Upper lobe of left lung (tissue), 6 donors: ENCODE data around the gene RXRB. TPM values are rescaled to one million over a fixed set of nuclear protein-coding genes. Genes with fewer than 3 reads are reported as not detected.

Experiments
- ATAC-seq, 2 donors: fragments of 200-7000 bp; cut with Tn5 transposase; one replicate each; pipeline ENCODE4 v1.9.1; 2022; ENCODE audit warnings: mild to moderate bottlenecking in 2 of 2, moderate library complexity in 2 of 2; ENCODE audit not compliant: low FRiP score in 2 of 2
- DNase-seq, 2 donors: peaks; one replicate each; pipeline ENCODE4 v3.0.0-alpha.2; 2019 to 2020
- H3K27ac ChIP-seq, 4 donors: fragments of 200-600 bp; sonication (generic); one replicate each; pipeline ENCODE4 v1.5.1; 2016 to 2019
- H3K27me3 ChIP-seq, 4 donors: fragments of 200-600 bp; sonication (generic); one replicate each; pipeline ENCODE4 v1.5.1; 2017 to 2019
- H3K36me3 ChIP-seq, 4 donors: fragments of 200-600 bp; sonication (generic); one replicate each; pipeline ENCODE4 v1.5.1; 2016 to 2019
- H3K4me1 ChIP-seq, 4 donors: fragments of 200-600 bp; sonication (generic); one replicate each; pipeline ENCODE4 v1.5.1; 2018 to 2019
- H3K4me3 ChIP-seq, 4 donors: fragments of 200-600 bp; sonication (generic); one replicate each; pipeline ENCODE4 v1.5.1; 2017 to 2019; ENCODE audit warnings: mild to moderate bottlenecking in 2 of 4, moderate library complexity in 1 of 4
- H3K9me3 ChIP-seq, 4 donors: fragments of 200-600 bp; sonication (generic); one replicate each; pipeline ENCODE4 v1.5.1; 2018 to 2019
- CTCF ChIP-seq, 6 experiments: fragments of 450-650 bp in 4 of 6; fragments of 200-600 bp in 2 of 6; sonication (generic) in 2 of 6; IDR thresholded peaks; one replicate each; pipeline ENCODE4 v1.5.1; 2016 to 2019; ENCODE audit warnings: antibody characterized with exemption in 6 of 6
- EP300 ChIP-seq, 4 donors: sonication (generic); formaldehyde crosslinking; IDR thresholded peaks; one replicate each; pipeline ENCODE4 v1.5.1; 2017; ENCODE audit warnings: antibody characterized with exemption in 4 of 4, control low read depth in 2 of 4
- POLR2A ChIP-seq, 4 donors: fragments of 450-650 bp; IDR thresholded peaks; one replicate each; pipeline ENCODE4 v1.5.1; 2016 to 2017; ENCODE audit warnings: antibody characterized with exemption in 4 of 4, mild to moderate bottlenecking in 2 of 4
- POLR2AphosphoS5 ChIP-seq, 2 donors: sonication (generic); formaldehyde crosslinking; IDR thresholded peaks; one replicate each; pipeline ENCODE4 v1.5.1; 2017; ENCODE audit warnings: antibody characterized with exemption in 2 of 2
- WGBS, 2 donors: methylation state at CpG; one replicate each; pipeline ENCODE4 v1.1.5; 2017 to 2018; 5-methylcytosine and 5-hydroxymethylcytosine counted together
- total RNA-seq, 6 donors: library from RNA; depleted of rRNA in 4 of 6; stranded (reverse); fragments of >200 nt in 4 of 6; gene quantifications; one replicate each; pipeline versions ENCODE4 v1.1.0 to v1.2.1, GENCODE V29; 2016 to 2021
- donor health status: DM: no; HTN: no; CAD: no; lungs with moderate emphysema.
- donor health status: DM: no; HTN: yes; CAD: no; lungs with severe emphysema.

The RXRB gene
- total RNA-seq, 6 donors from 2014 or later = 19.3 to 67.1 (median 48.4) TPM

GRCh38 chr6:33173535-33174180 is 26.8 kb downstream of the RXRB start:
- Histone ChIP-seq H3K4me3 (no peak overlapping the region), H3K36me3 (no peaks in the 10 kb centered on the region), H3K9me3 (no peaks in the 10 kb centered on the region), H3K27me3 (no peaks in the 10 kb centered on the region), H3K4me1 (no peaks in the 10 kb centered on the region), H3K27ac (no peak overlapping the region)
- no peak for ATAC-seq
- WGBS, 2 donors = 69 to 72% methylated on average over 9 to 11 of the region's 11 CpGs
- TF ChIP-seq EP300 (IDR thresholded peaks at IDR 0.05) = no peak
- no peak for TF ChIP-seq CTCF (IDR thresholded peaks at IDR 0.05)
- TF ChIP-seq POLR2AphosphoS5 (IDR thresholded peaks at IDR 0.05) = no peak
- no peak for TF ChIP-seq POLR2A (IDR thresholded peaks at IDR 0.05)
- DNase-seq = no peak

- Histone ChIP-seq H3K27me3 (no peaks in the 10 kb centered on the region), H3K27ac (no peak overlapping the region), H3K4me1 (no peaks in the 10 kb centered on the region), H3K4me3 (no peak overlapping the region), H3K9me3 (no peaks in the 10 kb centered on the region), H3K36me3 (no peaks in the 10 kb centered on the region)
- 68 to 70% methylated on average over 13 to 15 of the region's 16 CpGs for WGBS, 2 donors
- TF ChIP-seq EP300 (IDR thresholded peaks at IDR 0.05) = no peak
- TF ChIP-seq CTCF (IDR thresholded peaks at IDR 0.05) = peak in 5 of 6 experiments; percentile 33 to 51 (median 45)
- ATAC-seq = no peak
- no peak for DNase-seq
These were observed 27.6 kb downstream of the RXRB start for GRCh38 chr6:33172688-33173534.

GRCh38 chr6:33171880-33172687 is 28.4 kb downstream of the RXRB start:
- TF ChIP-seq POLR2A (IDR thresholded peaks at IDR 0.05) (no peak), CTCF (IDR thresholded peaks at IDR 0.05) (no peak), POLR2AphosphoS5 (IDR thresholded peaks at IDR 0.05) (no peak), EP300 (IDR thresholded peaks at IDR 0.05) (no peak)
- 74 to 76% methylated on average over 8 of the region's 8 CpGs for WGBS, 2 donors
- Histone ChIP-seq H3K27me3 (no peaks in the 10 kb centered on the region), H3K9me3 (no peaks in the 10 kb centered on the region), H3K36me3 (no peaks in the 10 kb centered on the region), H3K4me3 (no peak overlapping the region), H3K4me1 (no peaks in the 10 kb centered on the region), H3K27ac (no peak overlapping the region)
- no peak for ATAC-seq
- no peak for DNase-seq

GRCh38 chr6:33171016-33171879 is 29.2 kb downstream of the RXRB start:
- H3K9me3 ChIP-seq = no peaks in the 10 kb centered on the region
- H3K27ac ChIP-seq = no peak overlapping the region
- H3K4me3 ChIP-seq = no peak overlapping the region
- ATAC-seq (no peak), DNase-seq (no peak)
- no peaks in the 10 kb centered on the region for H3K36me3 ChIP-seq
- H3K27me3 ChIP-seq = no peaks in the 10 kb centered on the region
- 77 to 87% methylated on average over 8 to 11 of the region's 11 CpGs for WGBS, 2 donors
- TF ChIP-seq POLR2A (IDR thresholded peaks at IDR 0.05) (no peak), POLR2AphosphoS5 (IDR thresholded peaks at IDR 0.05) (no peak), CTCF (IDR thresholded peaks at IDR 0.05) (no peak), EP300 (IDR thresholded peaks at IDR 0.05) (no peak)
- H3K4me1 ChIP-seq = no peaks in the 10 kb centered on the region
